ENCODE measurements around the gene LITAF. TPM values are rescaled to one million over a fixed set of nuclear protein-coding genes. Genes with fewer than 3 reads are reported as not detected.

LITAF gene
- total and polyA plus RNA-seq, 2 of the 4 experiments (the other 2 are of a cell fraction) = 113 to 206 TPM

- Histone ChIP-seq H2AK9ac (replicated peaks; ENCODE audit: low read depth, low read length, poor library complexity) (no peak overlapping the region), H2BK15ac (ENCODE audit: low read depth, low read length) (no peak overlapping the region), H4K5ac (ENCODE audit: low read depth, low read length) (no peak overlapping the region), H3K9ac (ENCODE audit: low read depth, low read length) (no peak overlapping the region), H3K4ac (ENCODE audit: low read depth, low read length) (no peak overlapping the region), H3K23ac (ENCODE audit: low read depth, low read length) (no peak overlapping the region), H2AFZ (replicated peaks; ENCODE audit: low read length, poor library complexity) (no peak overlapping the region), H3K18ac (ENCODE audit: low read depth, low read length) (no peak overlapping the region), H3K56ac (ENCODE audit: extremely low read depth, insufficient read depth, low read length) (no peak overlapping the region), H3K4me3 (ENCODE audit: insufficient read depth, low read depth, low read length) (no peak overlapping the region), H2BK5ac (ENCODE audit: low read depth, low read length, poor library complexity, severe bottlenecking) (no peak overlapping the region), H3K79me1 (ENCODE audit: low read depth in 1 of 2, low read length in 2 of 2) (no peaks in the 10 kb centered on the region), H3K27ac (ENCODE audit: insufficient read depth, low read length) (no peak overlapping the region), H3K9me3 (ENCODE audit: control insufficient read depth, insufficient read depth, low read length) (no peaks in the 10 kb centered on the region), H3K9me1 (ENCODE audit: insufficient read depth, low read length) (no peaks in the 10 kb centered on the region), H4K20me1 (ENCODE audit: insufficient read depth, low read length) (no peaks in the 10 kb centered on the region), H3K4me1 (ENCODE audit: control insufficient read depth, insufficient read depth, low read length) (peaks cover 5% of the 10 kb centered on the region; the same call in 1 of the 2 replicates), H4K91ac (ENCODE audit: insufficient read depth, low read depth, low read length) (no peak overlapping the region), H2AK5ac (ENCODE audit: low read depth, low read length) (no peak overlapping the region), H3K14ac (replicated peaks; ENCODE audit: low read depth, low read length) (no peak overlapping the region), H2BK20ac (ENCODE audit: low read depth, low read length) (no peak overlapping the region), H3K27me3 (ENCODE audit: control insufficient read depth, insufficient read depth, low read length) (no peaks in the 10 kb centered on the region), H4K8ac (ENCODE audit: low read depth in 2 of 2, low read length in 2 of 2) (no peak overlapping the region), H2BK120ac (ENCODE audit: low read depth, low read length) (no peak overlapping the region), H3K4me2 (ENCODE audit: low read depth, low read length) (no peak overlapping the region), H3K36me3 (ENCODE audit: control insufficient read depth, insufficient read depth, low read length) (no peaks in the 10 kb centered on the region)
- no CpG with 5 or more reads among the region's 5 CpGs for WGBS, 2 experiments (ENCODE audit: extremely low coverage in 2 of 2, insufficient read length in 1 of 2)
- intact Hi-C loops (cut with micrococcal nuclease) (loop anchor here (2.0 to 5.0 kb wide), 3 partner anchors 126 to 571 kb away; no protein-coding TSS in a partner anchor), in situ Hi-C loops (cut with MboI; ENCODE audit: low sequenced_read_pairs) (loop anchor here (25.0 kb wide), 1 partner anchor 571 kb away; no protein-coding TSS in a partner anchor), dilution Hi-C loops (cut with HindIII; ENCODE audit: low sequenced_read_pairs, unreplicated experiment) (no loop called here)
- BruUV-seq (replicated peaks) = no TSS peak
- ChIA-PET POLR2A (ENCODE audit: unreplicated experiment) (no interaction called here), CTCF (no interaction called here)
- TF ChIP-seq BHLHE40 (IDR thresholded peaks at IDR 0.05; ENCODE audit: low read depth, low read length) = no peak
- no peak for TF ChIP-seq SMC3 (IDR thresholded peaks at IDR 0.05; ENCODE audit: low read depth, low read length)
- TF ChIP-seq FOS (IDR thresholded peaks at IDR 0.05; ENCODE audit: low read depth, low read length) = no peak
- no peak for TF ChIP-seq MAZ (IDR thresholded peaks at IDR 0.05; ENCODE audit: borderline replicate concordance, low read depth, low read length)
- no peak for TF ChIP-seq MXI1 (IDR thresholded peaks at IDR 0.05; ENCODE audit: borderline replicate concordance, low read depth, low read length)
- no peak for TF ChIP-seq RAD21 (IDR thresholded peaks at IDR 0.05; ENCODE audit: low read length)
- no peak for TF ChIP-seq CTCF (conservative IDR thresholded peaks at IDR 0.05; ENCODE audit: low read depth, low read length)
- TF ChIP-seq POLR2A (IDR thresholded peaks at IDR 0.05; ENCODE audit: low read depth, low read length) = no peak
- TF ChIP-seq NFE2L2 (IDR thresholded peaks at IDR 0.05; ENCODE audit: low read depth, low read length) = no peak
- no peak for TF ChIP-seq CHD1 (IDR thresholded peaks at IDR 0.05; ENCODE audit: low read depth, low read length)
- TF ChIP-seq MAFK (IDR thresholded peaks at IDR 0.05; ENCODE audit: low read depth, low read length) = no peak
- no peak for TF ChIP-seq ELK1 (IDR thresholded peaks at IDR 0.05; ENCODE audit: borderline replicate concordance, low read depth, low read length)
- TF ChIP-seq CEBPB (IDR thresholded peaks at IDR 0.05; ENCODE audit: low read depth, low read length) = no peak
- no peak for TF ChIP-seq RFX5 (IDR thresholded peaks at IDR 0.05; ENCODE audit: low read depth, low read length)
- no peak for TF ChIP-seq USF2 (IDR thresholded peaks at IDR 0.05; ENCODE audit: low read depth, low read length)
- TF ChIP-seq RCOR1 (IDR thresholded peaks at IDR 0.05; ENCODE audit: insufficient replicate concordance, low read length) = no peak
- DNase-seq (no peak), ATAC-seq (ENCODE audit: low read depth) (no peak)
These were observed 53.1 kb downstream of the LITAF start for GRCh38 chr16:11533588-11533987.
